Measurements from ENCODE around the gene KLRC4.
"Not testable (repeated sequence)": the region's sequence is repeated elsewhere in the genome, so short reads cannot be mapped to it uniquely, and the experiment has no call there.

DNA sequence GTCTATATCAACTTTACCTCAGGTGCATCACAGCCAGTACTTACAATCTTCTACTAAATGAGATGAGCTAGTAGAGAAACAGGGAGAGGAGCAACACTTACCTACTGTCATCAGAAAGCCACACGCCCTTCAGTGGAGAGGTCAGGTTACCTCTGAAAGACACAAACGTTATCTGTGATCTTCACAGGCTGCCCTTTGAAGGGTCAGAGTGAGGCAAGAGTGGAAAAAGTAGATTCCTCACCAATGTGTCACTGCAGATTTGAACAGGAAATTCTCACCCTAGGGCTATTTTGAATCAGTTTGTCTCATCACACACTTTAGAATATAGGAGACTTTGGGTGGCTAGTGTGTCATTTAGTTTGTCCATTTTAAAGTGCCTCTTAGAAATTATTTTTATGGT is 28.0 kb upstream of the KLRC4 start:
- TF ChIP-seq, protein P1, sequence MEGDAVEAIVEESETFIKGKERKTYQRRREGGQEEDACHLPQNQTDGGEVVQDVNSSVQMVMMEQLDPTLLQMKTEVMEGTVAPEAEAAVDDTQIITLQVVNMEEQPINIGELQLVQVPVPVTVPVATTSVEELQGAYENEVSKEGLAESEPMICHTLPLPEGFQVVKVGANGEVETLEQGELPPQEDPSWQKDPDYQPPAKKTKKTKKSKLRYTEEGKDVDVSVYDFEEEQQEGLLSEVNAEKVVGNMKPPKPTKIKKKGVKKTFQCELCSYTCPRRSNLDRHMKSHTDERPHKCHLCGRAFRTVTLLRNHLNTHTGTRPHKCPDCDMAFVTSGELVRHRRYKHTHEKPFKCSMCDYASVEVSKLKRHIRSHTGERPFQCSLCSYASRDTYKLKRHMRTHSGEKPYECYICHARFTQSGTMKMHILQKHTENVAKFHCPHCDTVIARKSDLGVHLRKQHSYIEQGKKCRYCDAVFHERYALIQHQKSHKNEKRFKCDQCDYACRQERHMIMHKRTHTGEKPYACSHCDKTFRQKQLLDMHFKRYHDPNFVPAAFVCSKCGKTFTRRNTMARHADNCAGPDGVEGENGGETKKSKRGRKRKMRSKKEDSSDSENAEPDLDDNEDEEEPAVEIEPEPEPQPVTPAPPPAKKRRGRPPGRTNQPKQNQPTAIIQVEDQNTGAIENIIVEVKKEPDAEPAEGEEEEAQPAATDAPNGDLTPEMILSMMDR (IDR thresholded peaks at IDR 0.05; ENCODE audit: borderline replicate concordance, extremely low read depth, low read length, poor library complexity, severe bottlenecking), result not testable (repeated sequence)
- TF ChIP-seq EZH2 (IDR thresholded peaks at IDR 0.05; ENCODE audit: borderline replicate concordance, low read depth, low read length, severe bottlenecking), result not testable (repeated sequence)

Data from DND-41 (cell line).